ENCODE results near the gene FBXL2. TPM values are rescaled to one million over a fixed set of nuclear protein-coding genes. Genes with fewer than 3 reads are reported as not detected.

Gene FBXL2
- total RNA-seq, 3 donors from 2014 or later: 7.7 to 24.9 (median 19.7) TPM

DNA sequence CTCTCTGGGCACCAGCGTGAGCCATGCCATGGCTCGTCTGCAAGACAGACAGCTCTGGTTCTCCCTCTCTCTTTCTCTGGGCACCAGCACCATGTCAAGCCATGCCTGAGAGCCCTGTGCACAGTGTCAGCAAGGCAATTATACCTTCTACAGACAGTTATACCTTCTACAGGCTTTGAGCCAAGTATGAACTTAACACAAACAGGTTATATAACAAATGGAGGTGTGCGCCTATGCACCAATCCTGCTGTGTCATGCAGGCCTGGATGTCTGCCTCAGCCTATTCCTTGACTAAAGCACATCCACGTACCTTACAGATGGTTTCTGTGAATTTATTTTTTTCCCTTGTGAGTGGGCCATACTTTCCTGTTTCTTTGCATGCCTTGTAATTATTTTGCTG, 5.9 kb upstream of the FBXL2 start:
- no peak for TF ChIP-seq CTCF (IDR thresholded peaks at IDR 0.05)
- TF ChIP-seq POLR2AphosphoS5 (IDR thresholded peaks at IDR 0.05): no peak
- TF ChIP-seq POLR2A (IDR thresholded peaks at IDR 0.05): no peak
- intact Hi-C loops (cut with DNase I; ENCODE audit: low total_unique reads): no loop called here
- no peak for DNase-seq (ENCODE audit: low spot score in 2 of 2)
- no peaks in the 10 kb centered on the region for H3K27me3 ChIP-seq
- no peaks in the 10 kb centered on the region for H3K4me1 ChIP-seq
- H3K4me3 ChIP-seq: no peak overlapping the region
- no peak overlapping the region for H3K27ac ChIP-seq
- H3K36me3 ChIP-seq: no peaks in the 10 kb centered on the region
- H3K9me3 ChIP-seq: peaks cover 6 to 27% of the 10 kb centered on the region in 2 donors

DNA sequence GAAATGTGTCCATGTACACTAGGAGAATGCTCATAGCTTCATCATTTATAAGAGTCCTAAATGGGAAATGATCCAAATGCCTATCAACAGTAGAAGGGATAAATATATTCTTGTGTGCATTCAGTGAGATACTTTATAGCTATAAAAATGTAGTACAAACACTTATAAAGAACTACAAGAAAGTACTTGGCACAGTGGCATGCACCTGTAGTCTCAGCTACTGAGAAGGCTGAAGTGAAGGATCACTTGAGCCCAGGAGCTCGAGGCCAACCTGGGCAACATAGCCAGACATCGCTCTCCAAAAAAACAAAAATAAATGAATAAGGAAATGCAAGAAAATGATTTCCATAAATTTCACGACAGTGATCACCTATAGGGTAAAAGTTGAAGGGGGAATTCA, 3.6 kb upstream of the FBXL2 start:
- no peak for DNase-seq (ENCODE audit: low spot score in 2 of 2)
- Histone ChIP-seq H3K9me3 (peaks cover 6 to 8% of the 10 kb centered on the region in 2 donors), H3K4me3 (no peak overlapping the region), H3K4me1 (no peaks in the 10 kb centered on the region), H3K27ac (no peak overlapping the region), H3K27me3 (no peaks in the 10 kb centered on the region), H3K36me3 (no peaks in the 10 kb centered on the region)
- no peak for TF ChIP-seq CTCF (IDR thresholded peaks at IDR 0.05)
- TF ChIP-seq POLR2AphosphoS5 (IDR thresholded peaks at IDR 0.05): no peak
- TF ChIP-seq POLR2A (IDR thresholded peaks at IDR 0.05): no peak
- intact Hi-C loops (cut with DNase I; ENCODE audit: low total_unique reads): no loop called here

- no peaks in the 10 kb centered on the region for H3K27me3 ChIP-seq
- H3K36me3 ChIP-seq: no peaks in the 10 kb centered on the region
- no peak for DNase-seq (ENCODE audit: low spot score in 2 of 2)
- no peaks in the 10 kb centered on the region for H3K9me3 ChIP-seq
- H3K4me1 ChIP-seq: no peaks in the 10 kb centered on the region
- no peak for TF ChIP-seq POLR2A (IDR thresholded peaks at IDR 0.05)
- no peak for TF ChIP-seq POLR2AphosphoS5 (IDR thresholded peaks at IDR 0.05)
- no peak overlapping the region for H3K27ac ChIP-seq
- intact Hi-C loops (cut with DNase I; ENCODE audit: low total_unique reads): loop anchor here (2.0 kb wide), 1 partner anchor 27 kb away; no protein-coding TSS in a partner anchor
- H3K4me3 ChIP-seq: peak overlapping the region; percentile 85 to 98 (median 94)
Measured at GRCh38 chr3:33278163-33278562, 921 bp downstream of the FBXL2 start.

- Histone ChIP-seq H3K4me3 (no peak overlapping the region), H3K4me1 (no peaks in the 10 kb centered on the region), H3K27me3 (no peaks in the 10 kb centered on the region), H3K27ac (no peak overlapping the region), H3K36me3 (no peaks in the 10 kb centered on the region), H3K9me3 (peaks cover 14 to 21% of the 10 kb centered on the region in 2 donors)
- DNase-seq (ENCODE audit: low spot score in 2 of 2): no peak
- intact Hi-C loops (cut with DNase I; ENCODE audit: low total_unique reads): no loop called here
- no peak for TF ChIP-seq POLR2A (IDR thresholded peaks at IDR 0.05)
- no peak for TF ChIP-seq CTCF (IDR thresholded peaks at IDR 0.05)
- no peak for TF ChIP-seq POLR2AphosphoS5 (IDR thresholded peaks at IDR 0.05)
Measured at GRCh38 chr3:33287672-33288282, 10.5 kb downstream of the FBXL2 start.

- Histone ChIP-seq H3K9me3 (no peaks in the 10 kb centered on the region), H3K27me3 (no peaks in the 10 kb centered on the region), H3K36me3 (no peaks in the 10 kb centered on the region), H3K4me1 (no peaks in the 10 kb centered on the region), H3K4me3 (no peak overlapping the region), H3K27ac (no peak overlapping the region)
- no peak for DNase-seq (ENCODE audit: low spot score in 2 of 2)
- TF ChIP-seq POLR2AphosphoS5 (IDR thresholded peaks at IDR 0.05): no peak
- no peak for TF ChIP-seq POLR2A (IDR thresholded peaks at IDR 0.05)
- no peak for TF ChIP-seq CTCF (IDR thresholded peaks at IDR 0.05)
- intact Hi-C loops (cut with DNase I; ENCODE audit: low total_unique reads): no loop called here
Measured at GRCh38 chr3:33299395-33300081, 22.3 kb downstream of the FBXL2 start.

Data from breast epithelium (tissue), 4 donors.